ENCODE data around the gene DNAJC7. TPM values are rescaled to one million over a fixed set of nuclear protein-coding genes. Genes with fewer than 3 reads are reported as not detected.

The DNAJC7 gene
- total and polyA plus RNA-seq, 4 donors: 87.3 to 133 (median 108) TPM

DNA sequence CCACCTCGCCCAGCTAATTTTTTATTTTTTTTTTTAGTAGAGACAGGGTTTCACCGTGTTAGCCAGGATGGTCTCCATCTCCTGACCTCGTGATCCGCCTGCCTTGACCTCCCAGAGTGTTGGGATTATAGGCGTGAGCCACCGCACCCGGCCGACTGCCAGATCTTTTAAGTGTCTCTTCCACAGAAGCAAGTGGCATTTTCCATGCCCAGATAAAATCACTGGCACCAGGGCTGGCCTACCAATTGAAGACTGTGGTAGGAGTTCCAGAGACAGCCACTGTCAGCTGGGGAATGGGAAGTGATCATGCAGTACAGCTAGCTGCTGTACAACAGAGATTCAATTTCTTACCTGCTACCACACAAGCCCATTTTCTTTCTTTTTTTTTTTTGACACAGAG lies 32.8 kb downstream of the DNAJC7 start:
- Histone ChIP-seq H3K27me3 (ENCODE audit: control insufficient read depth, insufficient read depth, low read length) (no peaks in the 10 kb centered on the region), H3K9me3 (ENCODE audit: control insufficient read depth, insufficient read depth, low read length) (no peaks in the 10 kb centered on the region), H3K4me3 (ENCODE audit: low read depth, low read length) (no peak overlapping the region), H3K36me3 (ENCODE audit: control insufficient read depth, insufficient read depth, low read length) (peaks cover 63% of the 10 kb centered on the region), H3K4me1 (ENCODE audit: control insufficient read depth, insufficient read depth, low read length) (no peaks in the 10 kb centered on the region), H3K27ac (ENCODE audit: low read depth, low read length) (no peak overlapping the region)
- 93% methylated on average over 7 of the region's 8 CpGs for WGBS (ENCODE audit: insufficient coverage)
- DNase-seq (ENCODE audit: low read depth in 4 of 6, low spot score in 6 of 6): no peak

DNA sequence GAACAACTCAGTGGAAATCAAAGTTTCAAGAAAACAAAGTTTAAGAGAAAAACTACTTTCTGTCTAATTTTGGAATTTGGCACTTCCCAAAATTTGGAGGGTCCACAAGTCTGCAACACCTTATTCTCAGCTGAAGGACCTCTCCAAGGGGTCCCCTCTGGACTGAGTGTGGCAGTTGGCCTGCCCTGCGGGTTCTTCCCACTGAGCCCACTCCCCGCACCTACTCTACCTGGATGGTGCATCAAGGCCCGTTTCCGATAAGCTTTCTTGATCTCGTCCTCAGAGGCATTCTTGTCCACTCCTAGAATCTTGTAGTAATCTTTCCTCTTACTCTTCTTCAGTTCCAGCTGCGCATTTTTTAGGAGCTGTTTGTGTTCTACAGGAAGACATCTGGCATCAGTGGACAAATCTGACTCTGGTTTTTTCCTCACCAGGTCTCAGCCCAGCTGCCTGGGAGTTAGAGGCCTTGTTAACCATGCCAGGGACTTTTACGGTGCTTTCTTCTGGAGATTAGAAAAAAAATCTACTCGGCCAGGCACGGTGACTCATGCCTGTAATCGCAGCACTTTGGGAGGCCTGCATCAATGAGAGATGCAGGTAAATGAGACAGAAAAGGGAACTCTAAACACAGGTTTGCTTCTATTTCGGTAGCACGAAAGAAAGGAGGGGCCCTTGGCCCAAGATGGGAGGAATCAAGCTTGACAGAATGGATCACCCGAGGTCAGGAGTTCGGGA lies 35.0 kb downstream of the DNAJC7 start:
- 95% methylated on average over 11 of the region's 14 CpGs for WGBS (ENCODE audit: insufficient coverage)
- Histone ChIP-seq H3K9me3 (ENCODE audit: control insufficient read depth, insufficient read depth, low read length) (no peaks in the 10 kb centered on the region), H3K27ac (ENCODE audit: low read depth, low read length) (no peak overlapping the region), H3K27me3 (ENCODE audit: control insufficient read depth, insufficient read depth, low read length) (no peaks in the 10 kb centered on the region), H3K4me1 (ENCODE audit: control insufficient read depth, insufficient read depth, low read length) (no peaks in the 10 kb centered on the region), H3K36me3 (ENCODE audit: control insufficient read depth, insufficient read depth, low read length) (peaks cover 75% of the 10 kb centered on the region), H3K4me3 (ENCODE audit: low read depth, low read length) (no peak overlapping the region)
- no peak for DNase-seq (ENCODE audit: low read depth in 4 of 6, low spot score in 6 of 6)

DNA sequence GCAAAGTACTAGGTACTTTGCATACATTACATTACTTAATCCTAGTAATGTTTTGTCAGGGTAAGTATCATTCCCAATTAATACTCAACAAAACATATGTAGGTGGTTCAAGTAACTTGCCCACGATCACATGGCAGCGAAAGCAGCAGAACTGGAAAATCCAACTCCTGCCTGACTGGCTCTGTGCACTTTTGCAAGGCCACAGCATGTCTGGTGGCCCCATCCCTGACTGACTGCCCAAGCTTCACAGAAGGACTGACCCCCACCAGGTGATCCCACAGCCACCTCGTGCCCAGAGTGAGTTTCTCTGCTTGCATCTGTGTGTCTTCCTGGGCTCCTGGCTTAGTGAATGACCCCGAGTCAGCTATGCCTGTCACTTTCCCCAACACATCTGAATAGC lies 39.2 kb downstream of the DNAJC7 start:
- Histone ChIP-seq H3K4me1 (ENCODE audit: control insufficient read depth, insufficient read depth, low read length) (peaks cover 30% of the 10 kb centered on the region), H3K9me3 (ENCODE audit: control insufficient read depth, insufficient read depth, low read length) (no peaks in the 10 kb centered on the region), H3K4me3 (ENCODE audit: low read depth, low read length) (no peak overlapping the region), H3K27me3 (ENCODE audit: control insufficient read depth, insufficient read depth, low read length) (no peaks in the 10 kb centered on the region), H3K36me3 (ENCODE audit: control insufficient read depth, insufficient read depth, low read length) (peaks cover 96% of the 10 kb centered on the region), H3K27ac (ENCODE audit: low read depth, low read length) (no peak overlapping the region)
- DNase-seq (ENCODE audit: low read depth in 4 of 6, low spot score in 6 of 6): no peak
- 92% methylated on average over 4 of the region's 4 CpGs for WGBS (ENCODE audit: insufficient coverage)

DNA sequence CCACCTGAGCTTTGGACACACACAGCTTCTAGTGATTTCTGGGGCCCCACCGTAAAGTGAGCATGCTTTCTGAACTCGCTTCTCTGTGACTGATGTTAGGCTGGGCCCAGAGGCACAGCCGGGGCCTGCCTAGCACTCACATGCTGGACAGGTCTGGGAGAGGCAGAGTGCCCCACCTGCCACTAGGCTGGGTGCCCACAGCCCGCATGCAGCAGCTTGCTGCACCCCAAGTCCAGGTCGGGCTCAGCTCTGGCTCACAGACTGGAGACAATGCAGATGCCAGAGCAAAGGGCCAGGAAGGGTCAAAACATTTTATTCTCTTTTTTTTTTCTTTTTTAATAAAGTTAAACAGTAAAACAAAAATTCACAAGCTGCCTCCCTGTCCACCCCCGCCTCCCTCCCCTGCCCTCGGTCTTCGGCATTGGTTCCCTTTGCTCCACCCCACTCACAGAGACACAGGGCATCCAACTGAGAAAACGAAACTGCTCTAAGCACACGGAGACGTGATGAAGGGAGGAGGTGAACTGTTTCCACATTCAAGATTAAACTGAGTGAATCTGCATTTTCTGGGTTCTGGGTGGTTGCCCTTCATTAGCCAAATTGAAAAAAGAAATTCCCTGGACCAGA lies 41.0 kb downstream of the DNAJC7 start:
- DNase-seq (ENCODE audit: low read depth in 4 of 6, low spot score in 6 of 6): no peak
- WGBS (ENCODE audit: insufficient coverage): 96% methylated on average over 4 of the region's 11 CpGs
- no peaks in the 10 kb centered on the region for H3K9me3 ChIP-seq (ENCODE audit: control insufficient read depth, insufficient read depth, low read length)
- peaks cover 42% of the 10 kb centered on the region for H3K4me1 ChIP-seq (ENCODE audit: control insufficient read depth, insufficient read depth, low read length)
- H3K27ac ChIP-seq (ENCODE audit: low read depth, low read length): peak overlapping the region; percentile 64
- no peak overlapping the region for H3K4me3 ChIP-seq (ENCODE audit: low read depth, low read length)
- H3K36me3 ChIP-seq (ENCODE audit: control insufficient read depth, insufficient read depth, low read length): peaks cover 94% of the 10 kb centered on the region
- H3K27me3 ChIP-seq (ENCODE audit: control insufficient read depth, insufficient read depth, low read length): no peaks in the 10 kb centered on the region

DNA sequence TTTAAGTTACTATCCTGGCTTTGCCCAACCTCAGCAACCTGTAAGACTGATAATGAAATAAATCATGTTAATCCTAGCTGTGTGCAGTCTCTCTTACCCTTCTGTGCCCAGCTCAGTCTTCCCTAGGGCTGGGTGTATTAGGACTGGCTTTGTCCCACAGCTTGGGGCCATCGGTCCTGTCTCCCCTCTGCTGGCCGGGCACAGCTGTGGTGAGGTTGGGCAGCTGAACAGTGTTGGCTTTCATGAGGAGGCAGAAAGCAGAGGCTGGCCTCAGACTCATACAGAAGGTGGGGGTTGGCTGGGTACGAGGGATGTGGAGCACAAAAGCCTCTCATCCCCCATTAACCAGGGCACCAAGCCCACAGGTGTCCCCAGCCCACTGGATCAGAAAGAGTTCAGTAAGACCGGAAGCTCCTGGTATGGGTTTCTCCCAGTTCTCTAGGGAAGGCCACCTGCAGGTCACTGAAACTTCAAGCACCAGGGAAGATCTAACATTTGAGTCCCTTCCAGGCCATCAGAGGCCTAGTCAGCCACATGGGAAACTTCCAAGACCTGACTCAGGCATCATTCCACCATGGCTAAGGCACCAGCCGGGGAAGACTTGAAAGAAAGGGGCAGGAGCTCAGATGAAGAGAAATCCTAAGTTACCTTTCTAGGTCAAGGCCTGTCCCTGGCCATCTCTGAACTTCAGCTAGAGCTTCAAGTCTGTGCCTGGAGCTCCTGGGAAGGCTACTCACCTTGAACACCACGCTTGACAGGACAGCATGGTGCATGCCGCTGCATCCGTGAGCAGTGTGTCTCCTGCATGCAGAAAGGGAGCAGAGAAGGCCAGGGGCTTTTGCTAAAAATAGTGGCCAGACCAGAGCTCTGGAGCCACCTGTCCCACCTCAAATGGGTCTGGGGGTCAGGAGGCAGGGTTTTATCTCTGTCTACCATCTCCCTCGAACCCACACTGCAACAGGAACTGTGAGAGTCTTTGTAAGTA lies 41.8 kb downstream of the DNAJC7 start:
- Histone ChIP-seq H3K4me1 (ENCODE audit: control insufficient read depth, insufficient read depth, low read length) (peaks cover 48% of the 10 kb centered on the region), H3K36me3 (ENCODE audit: control insufficient read depth, insufficient read depth, low read length) (peaks cover 88% of the 10 kb centered on the region), H3K4me3 (ENCODE audit: low read depth, low read length) (no peak overlapping the region), H3K27ac (ENCODE audit: low read depth, low read length) (peak overlapping the region; percentile 64), H3K9me3 (ENCODE audit: control insufficient read depth, insufficient read depth, low read length) (no peaks in the 10 kb centered on the region), H3K27me3 (ENCODE audit: control insufficient read depth, insufficient read depth, low read length) (no peaks in the 10 kb centered on the region)
- DNase-seq (ENCODE audit: low read depth in 4 of 6, low spot score in 6 of 6): peak in 1 of 6 donors; percentile 43
- WGBS (ENCODE audit: insufficient coverage): 87% methylated on average over 5 of the region's 9 CpGs

DNA sequence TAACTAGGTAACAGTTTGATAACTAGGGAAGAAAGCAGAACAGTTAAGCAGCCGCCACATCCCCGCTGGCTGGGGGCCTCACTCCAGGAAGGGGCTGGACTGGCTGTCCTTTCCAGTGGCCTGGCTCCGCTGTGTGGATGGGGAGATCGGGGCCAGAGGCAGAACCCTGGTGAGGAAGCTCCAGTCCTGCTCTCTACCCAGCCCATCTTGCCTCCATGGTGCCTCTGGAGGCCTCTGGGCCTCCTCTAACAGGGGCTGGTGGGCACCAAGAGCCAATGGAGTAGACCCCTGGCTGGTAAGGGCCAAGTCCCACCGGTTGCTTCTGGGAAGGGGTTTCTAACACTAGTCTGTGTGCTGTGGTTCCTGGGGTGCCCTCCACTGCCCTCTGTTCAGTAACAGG lies 42.6 kb downstream of the DNAJC7 start:
- no peak for DNase-seq (ENCODE audit: low read depth in 4 of 6, low spot score in 6 of 6)
- WGBS (ENCODE audit: insufficient coverage): 90% methylated on average over 4 of the region's 5 CpGs
- peaks cover 50% of the 10 kb centered on the region for H3K4me1 ChIP-seq (ENCODE audit: control insufficient read depth, insufficient read depth, low read length)
- no peaks in the 10 kb centered on the region for H3K9me3 ChIP-seq (ENCODE audit: control insufficient read depth, insufficient read depth, low read length)
- H3K4me3 ChIP-seq (ENCODE audit: low read depth, low read length): no peak overlapping the region
- H3K36me3 ChIP-seq (ENCODE audit: control insufficient read depth, insufficient read depth, low read length): peaks cover 88% of the 10 kb centered on the region
- H3K27me3 ChIP-seq (ENCODE audit: control insufficient read depth, insufficient read depth, low read length): no peaks in the 10 kb centered on the region
- H3K27ac ChIP-seq (ENCODE audit: low read depth, low read length): peak overlapping the region; percentile 54

DNA sequence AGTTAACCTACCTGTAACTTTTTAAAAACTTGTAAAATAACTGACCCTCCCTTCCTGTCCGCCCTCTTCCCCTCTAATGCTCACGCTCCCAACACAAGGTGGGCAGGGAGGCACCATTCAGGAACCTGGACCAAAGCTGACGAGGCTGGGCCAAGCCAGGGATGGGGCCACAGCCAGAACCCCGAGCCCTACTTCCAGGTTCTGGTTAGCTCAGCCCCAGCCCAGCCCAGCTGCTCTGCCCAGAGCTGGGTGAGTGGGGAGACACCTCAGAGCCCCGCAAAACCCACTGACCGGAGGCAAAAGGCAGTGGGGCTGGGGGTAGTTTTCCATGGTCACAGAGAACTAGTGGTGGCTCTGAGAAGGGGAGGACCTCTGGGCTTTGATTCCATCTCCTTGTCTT lies 43.2 kb downstream of the DNAJC7 start:
- Histone ChIP-seq H3K4me1 (ENCODE audit: control insufficient read depth, insufficient read depth, low read length) (peaks cover 53% of the 10 kb centered on the region), H3K27me3 (ENCODE audit: control insufficient read depth, insufficient read depth, low read length) (no peaks in the 10 kb centered on the region), H3K36me3 (ENCODE audit: control insufficient read depth, insufficient read depth, low read length) (peaks cover 90% of the 10 kb centered on the region), H3K27ac (ENCODE audit: low read depth, low read length) (peak overlapping the region; percentile 54), H3K9me3 (ENCODE audit: control insufficient read depth, insufficient read depth, low read length) (no peaks in the 10 kb centered on the region), H3K4me3 (ENCODE audit: low read depth, low read length) (no peak overlapping the region)
- DNase-seq (ENCODE audit: low read depth in 4 of 6, low spot score in 6 of 6): no peak
- WGBS (ENCODE audit: insufficient coverage): 97% methylated on average over 6 of the region's 6 CpGs

DNA sequence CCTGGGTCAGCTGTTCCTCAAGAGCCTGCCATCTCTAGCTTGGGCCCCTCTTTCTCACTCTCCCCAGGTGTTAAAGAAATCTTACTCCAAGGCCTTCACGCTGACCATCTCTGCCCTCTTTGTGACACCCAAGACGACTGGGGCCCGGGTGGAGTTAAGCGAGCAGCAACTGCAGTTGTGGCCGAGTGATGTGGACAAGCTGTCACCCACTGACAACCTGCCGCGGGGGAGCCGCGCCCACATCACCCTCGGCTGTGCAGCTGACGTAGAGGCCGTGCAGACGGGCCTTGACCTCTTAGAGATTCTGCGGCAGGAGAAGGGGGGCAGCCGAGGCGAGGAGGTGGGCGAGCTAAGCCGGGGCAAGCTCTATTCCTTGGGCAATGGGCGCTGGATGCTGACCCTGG lies 43.8 kb downstream of the DNAJC7 start:
- Histone ChIP-seq H3K4me3 (ENCODE audit: low read depth, low read length) (no peak overlapping the region), H3K27me3 (ENCODE audit: control insufficient read depth, insufficient read depth, low read length) (no peaks in the 10 kb centered on the region), H3K9me3 (ENCODE audit: control insufficient read depth, insufficient read depth, low read length) (no peaks in the 10 kb centered on the region), H3K36me3 (ENCODE audit: control insufficient read depth, insufficient read depth, low read length) (peaks cover 90% of the 10 kb centered on the region), H3K4me1 (ENCODE audit: control insufficient read depth, insufficient read depth, low read length) (peaks cover 59% of the 10 kb centered on the region), H3K27ac (ENCODE audit: low read depth, low read length) (peak overlapping the region; percentile 54)
- WGBS (ENCODE audit: insufficient coverage): 81% methylated on average over 19 of the region's 19 CpGs
- no peak for DNase-seq (ENCODE audit: low read depth in 4 of 6, low spot score in 6 of 6)

DNA sequence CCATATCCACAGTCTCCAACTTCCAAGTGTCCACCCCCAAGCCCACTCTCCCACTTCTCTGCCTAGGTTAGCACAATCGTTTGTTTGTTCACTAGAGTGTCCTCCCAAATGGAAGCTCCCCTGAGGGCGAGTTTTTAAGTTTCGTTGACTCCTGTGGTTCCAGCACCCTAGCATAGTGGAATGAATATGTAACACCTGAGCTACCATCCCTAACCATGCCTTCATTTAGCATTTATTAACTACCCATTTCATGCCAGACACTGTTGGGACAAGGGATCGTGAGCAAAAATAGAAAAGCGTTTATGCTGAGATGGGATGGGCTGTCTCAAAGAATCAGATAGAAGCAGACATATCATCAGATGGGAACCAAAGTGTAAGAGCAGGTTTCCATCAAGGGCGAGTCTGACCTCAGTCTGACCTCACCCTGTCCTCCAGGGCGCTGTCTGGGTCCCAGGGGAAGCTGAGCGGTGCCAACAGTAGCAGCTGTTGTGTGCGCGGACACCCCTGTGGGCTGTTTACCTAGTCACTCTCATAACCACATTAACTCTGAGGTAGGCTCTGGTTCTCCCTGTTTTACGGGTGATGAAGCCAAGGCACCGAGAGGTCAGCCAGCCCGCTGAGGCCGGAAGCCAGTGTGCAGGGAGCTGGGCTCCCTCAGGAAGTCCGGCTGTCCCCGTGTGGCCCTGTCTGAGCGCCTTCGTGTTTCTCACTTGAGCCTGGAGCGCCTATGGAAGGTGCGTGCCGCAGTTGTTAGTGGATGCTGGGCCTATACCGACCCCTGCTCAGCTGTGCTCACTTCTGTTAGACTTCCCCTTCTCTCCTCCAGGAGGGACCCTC lies 44.5 kb downstream of the DNAJC7 start:
- peak overlapping the region; percentile 18 for H3K27ac ChIP-seq (ENCODE audit: low read depth, low read length)
- H3K4me1 ChIP-seq (ENCODE audit: control insufficient read depth, insufficient read depth, low read length): peaks cover 65% of the 10 kb centered on the region
- peaks cover 90% of the 10 kb centered on the region for H3K36me3 ChIP-seq (ENCODE audit: control insufficient read depth, insufficient read depth, low read length)
- WGBS (ENCODE audit: insufficient coverage): 79% methylated on average over 19 of the region's 22 CpGs
- DNase-seq (ENCODE audit: low read depth in 4 of 6, low spot score in 6 of 6): no peak
- H3K4me3 ChIP-seq (ENCODE audit: low read depth, low read length): peak overlapping the region; percentile 6
- H3K27me3 ChIP-seq (ENCODE audit: control insufficient read depth, insufficient read depth, low read length): no peaks in the 10 kb centered on the region
- H3K9me3 ChIP-seq (ENCODE audit: control insufficient read depth, insufficient read depth, low read length): no peaks in the 10 kb centered on the region

All from spinal cord (tissue), 10 donors.